ENCODE results near the gene PDE4D.
"Not testable (repeated sequence)": the region's sequence is repeated elsewhere in the genome, so short reads cannot be mapped to it uniquely, and the experiment has no call there.

The PDE4D gene

GRCh38 chr5:59421986-59422941 is 471.3 kb downstream of the PDE4D start:
- DNase-seq (ENCODE audit: low read depth, low spot score): no peak

GRCh38 chr5:59420596-59420995 is 472.9 kb downstream of the PDE4D start:
- DNase-seq (ENCODE audit: low read depth, low spot score): no peak

- DNase-seq (ENCODE audit: low read depth, low spot score): no peak
Measured at GRCh38 chr5:59418808-59419207, 474.7 kb downstream of the PDE4D start.

GRCh38 chr5:59416451-59416850 is 477.1 kb downstream of the PDE4D start:
- DNase-seq (ENCODE audit: low read depth, low spot score): no peak

- DNase-seq (ENCODE audit: low read depth, low spot score): no peak
Measured at GRCh38 chr5:59416026-59416425, 477.5 kb downstream of the PDE4D start.

- DNase-seq (ENCODE audit: low read depth, low spot score): no peak
Measured at GRCh38 chr5:59412428-59412827, 481.1 kb downstream of the PDE4D start.

- not testable (repeated sequence) for DNase-seq (ENCODE audit: low read depth, low spot score)
Measured at GRCh38 chr5:59408997-59409396, 484.5 kb downstream of the PDE4D start.

GRCh38 chr5:59407967-59408366 is 485.6 kb downstream of the PDE4D start:
- no peak for DNase-seq (ENCODE audit: low read depth, low spot score)

- DNase-seq (ENCODE audit: low read depth, low spot score): no peak
Measured at GRCh38 chr5:59401637-59402036, 491.9 kb downstream of the PDE4D start.

- DNase-seq (ENCODE audit: low read depth, low spot score): not testable (repeated sequence)
Measured at GRCh38 chr5:59394956-59395355, 498.6 kb downstream of the PDE4D start.

GRCh38 chr5:59393585-59394420 is 499.7 kb downstream of the PDE4D start:
- DNase-seq (ENCODE audit: low read depth, low spot score): no peak

- no peak for DNase-seq (ENCODE audit: low read depth, low spot score)
Measured at GRCh38 chr5:59391576-59391975, 501.9 kb downstream of the PDE4D start.

GRCh38 chr5:59390989-59391388 is 502.5 kb downstream of the PDE4D start:
- no peak for DNase-seq (ENCODE audit: low read depth, low spot score)

GRCh38 chr5:59390074-59390659 is 503.4 kb downstream of the PDE4D start:
- DNase-seq (ENCODE audit: low read depth, low spot score): peak; percentile 39

- DNase-seq (ENCODE audit: low read depth, low spot score): no peak
Measured at GRCh38 chr5:59387127-59387526, 506.4 kb downstream of the PDE4D start.

GRCh38 chr5:59385700-59386099 is 507.8 kb downstream of the PDE4D start:
- DNase-seq (ENCODE audit: low read depth, low spot score): no peak

GRCh38 chr5:59380350-59380951 is 513.1 kb downstream of the PDE4D start:
- DNase-seq (ENCODE audit: low read depth, low spot score): peak; percentile 40

- DNase-seq (ENCODE audit: low read depth, low spot score): not testable (repeated sequence)
Measured at GRCh38 chr5:59374036-59374435, 519.5 kb downstream of the PDE4D start.

- DNase-seq (ENCODE audit: low read depth, low spot score): no peak
Measured at GRCh38 chr5:59371525-59372127, 521.9 kb downstream of the PDE4D start.

- no peak for DNase-seq (ENCODE audit: low read depth, low spot score)
Measured at GRCh38 chr5:59368951-59369350, 524.6 kb downstream of the PDE4D start.

- peak; percentile 49 for DNase-seq (ENCODE audit: low read depth, low spot score)
Measured at GRCh38 chr5:59367791-59368394, 525.6 kb downstream of the PDE4D start.
